Pancreas (tissue), 10 donors: ENCODE measurements around the gene ZNF530. TPM values are rescaled to one million over a fixed set of nuclear protein-coding genes. Genes with fewer than 3 reads are reported as not detected.

ENCODE experiments used
- ATAC-seq, 4 donors: fragments of 200-7000 bp; cut with Tn5 transposase; one replicate each; pipeline versions ENCODE4 v1.8.0 to v1.9.1; 2020; ENCODE audit warnings: mild to moderate bottlenecking in 4 of 4, moderate library complexity in 4 of 4
- DNase-seq, 6 donors: peaks; one replicate each; pipeline ENCODE4 v3.0.0-alpha.2; 2020
- FAIRE-seq: peaks from 2 replicates; lab custom pipeline; 2012; peaks lifted over from hg19 to GRCh38; lab: Jason Lieb, UNC
- H3K27ac ChIP-seq, 4 donors: fragments of 200-600 bp; sonication (generic); 1 replicate in 3 of 4; 2 replicates in 1 of 4; pipeline versions ENCODE4 v1.5.0 to v1.8.0; 2020
- H3K27me3 ChIP-seq, 4 donors: fragments of 200-600 bp; one replicate each; pipeline ENCODE4 v1.8.0; 2021
- H3K36me3 ChIP-seq, 3 donors: fragments of 200-600 bp; sonication (generic) in 1 of 3; one replicate each; pipeline versions ENCODE4 v1.5.0 to v1.8.0; 2020 to 2021
- H3K4me1 ChIP-seq, 3 donors: fragments of 200-600 bp; one replicate each; pipeline ENCODE4 v1.8.0; 2021
- H3K4me3 ChIP-seq, 4 donors: fragments of 200-600 bp; sonication (generic) in 2 of 4; one replicate each; pipeline versions ENCODE4 v1.5.0 to v1.8.0; 2020 to 2021
- H3K9me3 ChIP-seq, 4 donors: fragments of 200-600 bp; one replicate each; pipeline ENCODE4 v1.8.0; 2021
- WGBS, 2 donors: extraction: QIAGEN DNeasy Blood & Tissue Kit; methylation state at CpG; one replicate each; pipeline ENCODE4 v1.1.7; 2013; 5-methylcytosine and 5-hydroxymethylcytosine counted together
- intact Hi-C, 3 donors: fragments of 100-400 bp; cut with DNase I; formaldehyde crosslinking; loops; one replicate each; pipeline versions ENCODE4 v1.11.1 to v1.14.2; 2022
- polyA plus RNA-seq, 2 donors: library from polyadenylated mRNA; stranded (reverse); fragments of 200-250 nt; gene quantifications; one replicate each; pipeline ENCODE4 v1.2.3, GENCODE V29; 2013
- total RNA-seq, 6 donors: library from RNA; stranded (reverse); fragmentation: NEBNext Ultra II Directional in 4 of 6; extraction: Animal tissue kit (Norgen Biotek cat#: 25700) in 4 of 6; gene quantifications; one replicate each; pipeline versions ENCODE4 v1.2.1 to v1.2.4, GENCODE V29; 2021 to 2023
- TF ChIP-seq, protein P1 (sequence below), 4 donors: fragments of 200-600 bp; sonication (generic) in 3 of 4; IDR thresholded peaks; one replicate each; pipeline versions ENCODE4 v1.5.0 to v1.8.0; 2021; ENCODE audit warnings: antibody characterized with exemption in 4 of 4
- donor health status: healthy with polysubstance abuse.
- donor health status: DM: no; HTN: no; CAD: no; lungs with moderate emphysema.
- donor health status: DM: no; HTN: no; CAD: no.
- donor health status: control.
- donor health status: control.
- donor health status: Bipolar disorder and iron deficiency.
- donor health status: DM: yes; HTN: yes; CAD: no.
- donor health status: DM: no; HTN: no; CAD: no.
- donor health status: DM: no; HTN: no; CAD: no.
- donor health status: DM: yes; HTN: yes; CAD: no.

Gene ZNF530
- total RNA-seq (1 to 10 TPM in 3 of 6 donors, under 1 TPM in 3; 0.85 to 1.8 (median 1.1) TPM), polyA plus RNA-seq (1 to 10 TPM in 1 of 2 donors, under 1 TPM in 1; 0.76 to 2.3 TPM)

DNA sequence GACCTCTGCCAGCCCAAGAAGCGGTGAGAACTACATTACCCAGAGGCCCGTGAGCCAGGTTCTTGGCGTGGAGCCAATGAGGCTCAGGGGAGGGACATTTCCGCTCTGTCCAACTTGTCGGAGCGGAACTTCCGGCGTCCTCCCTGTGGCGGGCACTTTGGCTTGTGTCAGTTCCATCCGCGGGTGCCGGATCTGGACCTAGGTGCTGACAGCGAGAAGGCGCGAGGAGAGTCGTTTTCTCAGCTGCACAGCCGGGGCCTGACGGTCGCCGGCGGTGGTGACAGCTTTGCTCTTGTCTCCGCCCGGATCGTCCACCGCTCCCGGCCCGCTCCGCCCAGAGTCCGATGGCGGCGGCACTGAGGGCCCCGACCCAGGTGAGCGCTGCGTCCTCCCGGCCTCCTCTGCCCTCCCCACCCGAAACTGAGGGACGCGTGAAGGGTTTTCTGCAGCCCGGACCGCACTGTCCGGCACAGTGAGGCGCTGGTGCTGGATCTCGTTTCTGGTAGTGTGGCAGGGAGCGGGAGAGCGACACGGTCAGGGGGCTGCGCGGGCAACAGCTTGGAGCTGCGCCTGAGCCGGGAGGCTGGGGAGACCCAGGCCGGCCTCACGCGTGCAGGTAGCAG, at the start of gene ZNF530:
ZNF530 (plus strand) TSS at position 125 of the 623 bp plus-strand sequence. CDS start 4,461 bp downstream, outside the sequence.
- H3K36me3 ChIP-seq, result no peaks in the 10 kb centered on the region
- peak within 1 kb of the TSS; percentile 60 to 79 (median 72) for H3K4me3 ChIP-seq
- FAIRE-seq (no peak), ATAC-seq (peak; percentile 100), DNase-seq (peak; percentile 90 to 99 (median 94))
- no peak within 1 kb of the TSS for H3K27ac ChIP-seq
- H3K9me3 ChIP-seq, result no peaks in the 10 kb centered on the region
- WGBS, 2 donors, result 0 to 1% methylated on average over 51 to 53 of the region's 53 CpGs
- H3K27me3 ChIP-seq, result no peaks in the 10 kb centered on the region
- TF ChIP-seq, protein P1, sequence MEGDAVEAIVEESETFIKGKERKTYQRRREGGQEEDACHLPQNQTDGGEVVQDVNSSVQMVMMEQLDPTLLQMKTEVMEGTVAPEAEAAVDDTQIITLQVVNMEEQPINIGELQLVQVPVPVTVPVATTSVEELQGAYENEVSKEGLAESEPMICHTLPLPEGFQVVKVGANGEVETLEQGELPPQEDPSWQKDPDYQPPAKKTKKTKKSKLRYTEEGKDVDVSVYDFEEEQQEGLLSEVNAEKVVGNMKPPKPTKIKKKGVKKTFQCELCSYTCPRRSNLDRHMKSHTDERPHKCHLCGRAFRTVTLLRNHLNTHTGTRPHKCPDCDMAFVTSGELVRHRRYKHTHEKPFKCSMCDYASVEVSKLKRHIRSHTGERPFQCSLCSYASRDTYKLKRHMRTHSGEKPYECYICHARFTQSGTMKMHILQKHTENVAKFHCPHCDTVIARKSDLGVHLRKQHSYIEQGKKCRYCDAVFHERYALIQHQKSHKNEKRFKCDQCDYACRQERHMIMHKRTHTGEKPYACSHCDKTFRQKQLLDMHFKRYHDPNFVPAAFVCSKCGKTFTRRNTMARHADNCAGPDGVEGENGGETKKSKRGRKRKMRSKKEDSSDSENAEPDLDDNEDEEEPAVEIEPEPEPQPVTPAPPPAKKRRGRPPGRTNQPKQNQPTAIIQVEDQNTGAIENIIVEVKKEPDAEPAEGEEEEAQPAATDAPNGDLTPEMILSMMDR (IDR thresholded peaks at IDR 0.05), result no peak
- H3K4me1 ChIP-seq, result peaks cover 0 to 4% (median 0%) of the 10 kb centered on the region in 3 donors
- intact Hi-C loops, result no loop called here

DNA sequence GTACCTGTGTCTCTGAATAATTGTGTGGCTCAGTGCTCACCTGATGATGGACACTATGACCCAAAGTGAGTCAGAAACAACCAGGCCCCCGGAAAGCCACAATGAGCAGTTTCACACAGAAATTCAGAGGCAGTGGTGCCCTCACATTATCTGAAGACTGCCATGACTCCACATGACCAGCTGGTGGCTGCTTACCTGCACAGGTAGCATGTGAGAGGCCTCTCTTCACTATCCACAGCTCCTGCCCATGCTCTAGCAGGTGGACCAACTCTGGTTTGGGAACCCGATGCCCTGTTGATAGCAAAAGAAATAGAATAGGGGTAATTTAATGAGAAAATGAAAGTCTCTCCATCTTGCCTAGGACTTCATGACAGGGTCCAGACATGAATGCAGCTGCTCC, 47.3 kb upstream of the ZNF530 start:
- Histone ChIP-seq H3K9me3 (peaks cover 0 to 9% (median 3%) of the 10 kb centered on the region in 4 donors), H3K4me3 (no peak overlapping the region), H3K27ac (no peak overlapping the region), H3K36me3 (peaks cover 12 to 76% (median 49%) of the 10 kb centered on the region in 3 donors), H3K27me3 (no peaks in the 10 kb centered on the region), H3K4me1 (no peaks in the 10 kb centered on the region)
- FAIRE-seq (no peak), ATAC-seq (no peak), DNase-seq (no peak)
- WGBS, 2 donors, result 96 to 100% methylated on average over 2 of the region's 2 CpGs
- TF ChIP-seq, protein P1 (IDR thresholded peaks at IDR 0.05), result no peak
- intact Hi-C loops, result no loop called here

DNA sequence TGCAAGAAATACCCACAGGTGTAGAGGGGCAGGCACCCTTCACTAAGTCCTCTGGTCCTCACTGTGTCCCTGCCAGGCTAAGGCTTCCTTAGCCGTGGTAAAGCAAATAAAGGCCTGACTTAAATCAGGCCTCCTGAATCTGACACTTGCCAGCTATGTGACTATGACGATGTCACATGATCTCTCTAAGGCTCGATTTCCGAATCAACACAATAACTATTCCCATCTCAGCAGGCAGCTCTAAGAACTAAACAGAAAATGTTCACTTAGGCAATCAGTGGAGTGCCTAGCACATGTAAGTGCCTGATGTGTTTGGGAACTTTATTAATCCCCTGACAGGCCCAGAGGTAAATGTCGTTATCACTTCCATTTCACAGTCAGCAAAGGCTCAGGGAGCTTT, 42.0 kb upstream of the ZNF530 start:
- TF ChIP-seq, protein P1 (IDR thresholded peaks at IDR 0.05), result no peak
- intact Hi-C loops, result no loop called here
- Histone ChIP-seq H3K27ac (no peak overlapping the region), H3K9me3 (no peaks in the 10 kb centered on the region), H3K4me3 (no peak overlapping the region), H3K4me1 (peaks cover 0 to 5% (median 0%) of the 10 kb centered on the region in 3 donors), H3K27me3 (no peaks in the 10 kb centered on the region), H3K36me3 (peaks cover 6 to 27% (median 18%) of the 10 kb centered on the region in 3 donors)
- no peak for ATAC-seq
- WGBS, 2 donors, result 73 to 77% methylated on average over 5 of the region's 5 CpGs
- no peak for FAIRE-seq
- DNase-seq, result no peak

DNA sequence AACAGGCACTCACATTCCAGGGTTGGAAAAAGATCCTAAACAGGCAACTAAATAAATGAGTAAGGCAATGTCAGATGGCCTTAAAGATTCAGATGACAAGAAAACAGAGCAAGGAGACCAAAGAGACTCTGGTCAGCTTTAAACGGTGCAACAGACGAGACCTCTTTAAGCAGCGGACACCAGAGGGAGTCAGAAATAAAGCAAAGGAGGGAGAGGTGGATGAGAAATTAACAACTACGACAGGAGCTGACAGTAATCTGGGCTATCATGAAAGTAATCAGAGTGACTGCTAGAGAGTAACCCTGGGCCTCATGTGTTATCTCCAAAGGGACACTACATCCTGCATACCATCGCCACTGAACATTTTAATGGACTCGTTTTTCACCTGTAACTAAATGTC, 41.2 kb upstream of the ZNF530 start:
- FAIRE-seq, result no peak
- TF ChIP-seq, protein P1 (IDR thresholded peaks at IDR 0.05), result no peak
- Histone ChIP-seq H3K4me1 (peaks cover 0 to 5% (median 0%) of the 10 kb centered on the region in 3 donors), H3K27ac (no peak overlapping the region), H3K27me3 (no peaks in the 10 kb centered on the region), H3K4me3 (peak overlapping the region in 3 of 4 donors; percentile 76 to 98 (median 95)), H3K9me3 (no peaks in the 10 kb centered on the region), H3K36me3 (peaks cover 6 to 26% (median 16%) of the 10 kb centered on the region in 3 donors)
- intact Hi-C loops, result no loop called here
- DNase-seq, result no peak
- WGBS, 2 donors, result 23 to 31% methylated on average over 6 of the region's 6 CpGs
- no peak for ATAC-seq

DNA sequence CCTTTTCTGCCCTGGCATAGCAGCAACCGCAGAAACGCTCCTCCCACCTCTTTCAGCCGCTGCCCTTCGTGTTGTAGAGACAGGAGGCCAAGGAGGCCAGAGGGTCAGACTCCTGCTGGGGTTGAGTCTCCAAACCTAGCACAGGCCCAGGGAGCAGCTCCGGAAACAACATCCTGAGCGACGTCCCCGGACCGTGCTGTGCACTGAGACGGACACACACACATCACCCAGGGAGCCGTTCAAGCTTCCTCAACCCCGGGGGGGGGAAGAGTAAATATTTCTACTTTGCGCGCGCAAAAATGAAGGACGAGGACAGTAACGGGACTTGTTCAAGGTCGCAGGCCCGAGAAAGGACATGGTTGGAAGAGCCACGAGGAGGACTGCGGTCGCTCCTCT, 40.7 kb upstream of the ZNF530 start:
- Histone ChIP-seq H3K27ac (peak overlapping the region in 2 of 4 donors; percentile 25 to 33), H3K9me3 (peaks cover 0 to under 1% (median 0%) of the 10 kb centered on the region in 4 donors), H3K36me3 (peaks cover 6 to 21% (median 13%) of the 10 kb centered on the region in 3 donors), H3K4me1 (peaks cover 0 to 5% (median 0%) of the 10 kb centered on the region in 3 donors), H3K4me3 (peak overlapping the region; percentile 76 to 98 (median 94)), H3K27me3 (no peaks in the 10 kb centered on the region)
- FAIRE-seq (no peak), DNase-seq (peak in 2 of 6 donors; percentile 25 to 50), ATAC-seq (peak; percentile 20 to 49 (median 38))
- TF ChIP-seq, protein P1 (IDR thresholded peaks at IDR 0.05), result no peak
- intact Hi-C loops, result no loop called here
- WGBS, 2 donors, result 0 to 1% methylated on average over 22 of the region's 22 CpGs
